ENCODE results near the gene EFNB1. TPM values are rescaled to one million over a fixed set of nuclear protein-coding genes. Genes with fewer than 3 reads are reported as not detected.

Gene EFNB1
- total and polyA plus RNA-seq, 9 of the 15 experiments (the other 6 are each of a cell fraction or from before 2014, with no cell fraction given): 0.01 to 2.1 (median 0.99) TPM; not detected in 1

GRCh38 chrX:68794461-68794860 is 34.4 kb upstream of the EFNB1 start:
- H3K4me1 ChIP-seq (replicated peaks in 1 of 2; ENCODE audit: control insufficient read depth in 2 of 2, insufficient read depth in 2 of 2, low read length in 2 of 2): no peaks in the 10 kb centered on the region
- H4K20me1 ChIP-seq (replicated peaks; ENCODE audit: control insufficient read depth, insufficient read depth, low read length): no peaks in the 10 kb centered on the region
- no peak overlapping the region for H2AFZ ChIP-seq (ENCODE audit: low read depth, low read length)
- H3K27me3 ChIP-seq (ENCODE audit: control insufficient read depth in 2 of 2, insufficient read depth in 2 of 2, low read length in 2 of 2): no peaks in the 10 kb centered on the region; a peak in 1 of 5 replicates
- H3K36me3 ChIP-seq (ENCODE audit: control insufficient read depth, insufficient read depth, low read length): no peaks in the 10 kb centered on the region
- FAIRE-seq (no peak), ATAC-seq (no peak), DNase-seq (ENCODE audit: extremely low read depth in 1 of 4, low spot score in 3 of 4) (no peak)
- CTCF ChIA-PET (ENCODE audit: low intra/inter-chr PET ratio): no interaction called here
- in situ Hi-C loops (cut with MboI) (no loop called here), intact Hi-C loops (cut with micrococcal nuclease) (no loop called here)
- H3K27ac ChIP-seq (ENCODE audit: extremely low read depth, low read depth, low read length): no peak overlapping the region
- no peaks in the 10 kb centered on the region for H3K9me3 ChIP-seq (replicated peaks; ENCODE audit: control insufficient read depth, insufficient read depth, low read depth, low read length)
- no peak overlapping the region for H3K9ac ChIP-seq (ENCODE audit: insufficient read depth in 1 of 2, low read depth in 2 of 2, low read length in 2 of 2)
- H3K4me2 ChIP-seq (ENCODE audit: insufficient read depth, low read length): no peak overlapping the region
- no peaks in the 10 kb centered on the region for H3K9me1 ChIP-seq (ENCODE audit: control insufficient read depth, insufficient read depth, low read length)
- BruUV-seq (replicated peaks): no TSS peak
- H3K79me2 ChIP-seq (ENCODE audit: control insufficient read depth, insufficient read depth, low read length): no peaks in the 10 kb centered on the region
- POLR2A ChIA-PET: interaction anchor here (0.6 kb wide), 1 partner anchor 44 kb away, joined by 4 read pairs; no protein-coding TSS in a partner anchor
- 0% methylated on average over 4 of the region's 4 CpGs for WGBS (ENCODE audit: insufficient coverage, low coverage, missing lambda C conversion rate)
- no peak overlapping the region for H3K4me3 ChIP-seq
- TF ChIP-seq SREBF1 (IDR thresholded peaks at IDR 0.05; ENCODE audit: borderline replicate concordance, low read depth, low read length) (no peak), TCF15 (CRISPR knock-in tag; IDR thresholded peaks at IDR 0.05) (no peak), PKNOX1 (IDR thresholded peaks at IDR 0.05) (no peak), GABPA (tag; conservative IDR thresholded peaks at IDR 0.05; ENCODE audit: low read depth) (no peak), IFI16 (CRISPR knock-in tag; IDR thresholded peaks at IDR 0.05) (no peak), ZNF165 (CRISPR knock-in tag; IDR thresholded peaks at IDR 0.05; ENCODE audit: borderline replicate concordance) (no peak), ARID1B (IDR thresholded peaks at IDR 0.05) (no peak), ELK3 (CRISPR knock-in tag; IDR thresholded peaks at IDR 0.05) (no peak), TRIM24 (IDR thresholded peaks at IDR 0.05) (no peak), RBM17 (IDR thresholded peaks at IDR 0.05; ENCODE audit: borderline replicate concordance, low read depth, low read length) (no peak), RAD51 (IDR thresholded peaks at IDR 0.05; ENCODE audit: borderline replicate concordance, low read depth) (no peak), PATZ1 (CRISPR knock-in tag; IDR thresholded peaks at IDR 0.05; ENCODE audit: borderline replicate concordance) (no peak), DACH1 (IDR thresholded peaks at IDR 0.05; ENCODE audit: partially characterized antibody) (no peak), HMGXB4 (CRISPR knock-in tag; IDR thresholded peaks at IDR 0.05) (no peak)

Measured in K562 (cell line).